ENCODE measurements around the gene HEPHL1. TPM values are rescaled to one million over a fixed set of nuclear protein-coding genes. Genes with fewer than 3 reads are reported as not detected.
"Not testable (repeated sequence)": the region's sequence is repeated elsewhere in the genome, so short reads cannot be mapped to it uniquely, and the experiment has no call there.

HEPHL1 gene
- total RNA-seq = not detected

- no peak for DNase-seq
- peaks cover 2% of the 10 kb centered on the region for H3K27me3 Mint-ChIP-seq
- H3K36me3 Mint-ChIP-seq = no peaks in the 10 kb centered on the region
- CTCF ChIA-PET = no interaction called here
- POLR2A ChIA-PET = no interaction called here
- intact Hi-C loops (cut with micrococcal nuclease) = no loop called here
- H3K9me3 Mint-ChIP-seq = no peaks in the 10 kb centered on the region
- no peaks in the 10 kb centered on the region for H3K4me1 Mint-ChIP-seq (ENCODE audit: low read depth)
- H3K27ac Mint-ChIP-seq = no peak within 1 kb of the TSS
- H3K4me3 Mint-ChIP-seq = no peak within 1 kb of the TSS
These were observed at the start of gene HEPHL1 for GRCh38 chr11:94020777-94021481. Gene HEPHL1, plus strand, starts transcription at chr11:94021354. Its CDS starts 15 bp downstream, at chr11:94021369.

- peaks cover 4% of the 10 kb centered on the region for H3K9me3 Mint-ChIP-seq
- H3K27me3 Mint-ChIP-seq = no peaks in the 10 kb centered on the region
- no peak overlapping the region for H3K4me3 Mint-ChIP-seq
- no peaks in the 10 kb centered on the region for H3K4me1 Mint-ChIP-seq (ENCODE audit: low read depth)
- ChIA-PET CTCF (no interaction called here), POLR2A (no interaction called here)
- intact Hi-C loops (cut with micrococcal nuclease) = no loop called here
- H3K36me3 Mint-ChIP-seq = no peaks in the 10 kb centered on the region
- no peak for DNase-seq
- H3K27ac Mint-ChIP-seq = no peak overlapping the region
These were observed 48.4 kb upstream of the HEPHL1 start for GRCh38 chr11:93972790-93973189.

GRCh38 chr11:93973322-93974051, 47.7 kb upstream of the HEPHL1 start:
- POLR2A ChIA-PET; H3K27ac Mint-ChIP-seq; CTCF ChIA-PET; H3K4me1 Mint-ChIP-seq (ENCODE audit: low read depth); H3K9me3 Mint-ChIP-seq; H3K36me3 Mint-ChIP-seq; DNase-seq; intact Hi-C loops (cut with micrococcal nuclease); H3K4me3 Mint-ChIP-seq; H3K27me3 Mint-ChIP-seq: not testable (repeated sequence)

- ChIA-PET POLR2A (no interaction called here), CTCF (no interaction called here)
These were observed 46.4 kb upstream of the HEPHL1 start for GRCh38 chr11:93974759-93975158.

GRCh38 chr11:93976577-93977254, 44.4 kb upstream of the HEPHL1 start:
- H3K4me1 Mint-ChIP-seq (ENCODE audit: low read depth); H3K36me3 Mint-ChIP-seq; POLR2A ChIA-PET; H3K4me3 Mint-ChIP-seq; CTCF ChIA-PET; H3K27ac Mint-ChIP-seq; H3K9me3 Mint-ChIP-seq; H3K27me3 Mint-ChIP-seq; intact Hi-C loops (cut with micrococcal nuclease); DNase-seq: not testable (repeated sequence)

More at GRCh38 chr11:93974759-93975158, 46.4 kb upstream of the HEPHL1 start:
- Mint-ChIP-seq H3K9me3 (peaks cover 4% of the 10 kb centered on the region), H3K4me3 (no peak overlapping the region), H3K36me3 (no peaks in the 10 kb centered on the region), H3K27ac (no peak overlapping the region), H3K27me3 (peaks cover 2% of the 10 kb centered on the region), H3K4me1 (ENCODE audit: low read depth) (no peaks in the 10 kb centered on the region)
- intact Hi-C loops (cut with micrococcal nuclease) = no loop called here
- no peak for DNase-seq

- Mint-ChIP-seq H3K4me1 (ENCODE audit: low read depth) (no peaks in the 10 kb centered on the region), H3K4me3 (no peak overlapping the region)
- CTCF ChIA-PET = no interaction called here
These were observed 37.5 kb upstream of the HEPHL1 start for GRCh38 chr11:93983542-93984195.

GRCh38 chr11:93984196-93984567, 37.0 kb upstream of the HEPHL1 start:
- intact Hi-C loops (cut with micrococcal nuclease) = no loop called here
- no peak overlapping the region for H3K27ac Mint-ChIP-seq
- H3K36me3 Mint-ChIP-seq = no peaks in the 10 kb centered on the region
- peaks cover 7% of the 10 kb centered on the region for H3K27me3 Mint-ChIP-seq
- no peaks in the 10 kb centered on the region for H3K4me1 Mint-ChIP-seq (ENCODE audit: low read depth)
- no peak overlapping the region for H3K4me3 Mint-ChIP-seq
- ChIA-PET CTCF (no interaction called here), POLR2A (no interaction called here)
- DNase-seq = no peak
- H3K9me3 Mint-ChIP-seq = no peaks in the 10 kb centered on the region

More at GRCh38 chr11:93983542-93984195, 37.5 kb upstream of the HEPHL1 start:
- intact Hi-C loops (cut with micrococcal nuclease) = no loop called here
- no peaks in the 10 kb centered on the region for H3K36me3 Mint-ChIP-seq
- POLR2A ChIA-PET = no interaction called here
- H3K9me3 Mint-ChIP-seq = no peaks in the 10 kb centered on the region
- H3K27ac Mint-ChIP-seq = no peak overlapping the region
- peaks cover 7% of the 10 kb centered on the region for H3K27me3 Mint-ChIP-seq
- DNase-seq = no peak

- Mint-ChIP-seq H3K36me3 (no peaks in the 10 kb centered on the region), H3K27me3 (peaks cover 5% of the 10 kb centered on the region), H3K4me3 (no peak overlapping the region), H3K27ac (no peak overlapping the region), H3K4me1 (ENCODE audit: low read depth) (no peaks in the 10 kb centered on the region), H3K9me3 (no peaks in the 10 kb centered on the region)
- ChIA-PET POLR2A (no interaction called here), CTCF (no interaction called here)
- DNase-seq = no peak
- intact Hi-C loops (cut with micrococcal nuclease) = no loop called here
These were observed 36.2 kb upstream of the HEPHL1 start for GRCh38 chr11:93984936-93985335.

- intact Hi-C loops (cut with micrococcal nuclease) = no loop called here
- no peaks in the 10 kb centered on the region for H3K9me3 Mint-ChIP-seq
- no peak overlapping the region for H3K27ac Mint-ChIP-seq
- CTCF ChIA-PET = no interaction called here
- H3K4me1 Mint-ChIP-seq (ENCODE audit: low read depth) = no peaks in the 10 kb centered on the region
- H3K27me3 Mint-ChIP-seq = peaks cover 5% of the 10 kb centered on the region
- DNase-seq = no peak
- H3K4me3 Mint-ChIP-seq = no peak overlapping the region
- POLR2A ChIA-PET = no interaction called here
- no peaks in the 10 kb centered on the region for H3K36me3 Mint-ChIP-seq
These were observed 34.4 kb upstream of the HEPHL1 start for GRCh38 chr11:93986716-93987115.

- intact Hi-C loops (cut with micrococcal nuclease) = no loop called here
- POLR2A ChIA-PET = no interaction called here
- no peak overlapping the region for H3K4me3 Mint-ChIP-seq
These were observed 32.7 kb upstream of the HEPHL1 start for GRCh38 chr11:93988455-93988854.

GRCh38 chr11:93988912-93989311, 32.2 kb upstream of the HEPHL1 start:
- ChIA-PET POLR2A (no interaction called here), CTCF (no interaction called here)
- Mint-ChIP-seq H3K9me3 (peaks cover 14% of the 10 kb centered on the region), H3K27ac (no peak overlapping the region), H3K4me1 (ENCODE audit: low read depth) (no peaks in the 10 kb centered on the region), H3K27me3 (peaks cover 3% of the 10 kb centered on the region), H3K36me3 (no peaks in the 10 kb centered on the region), H3K4me3 (no peak overlapping the region)
- DNase-seq = no peak
- intact Hi-C loops (cut with micrococcal nuclease) = no loop called here

More at GRCh38 chr11:93988455-93988854, 32.7 kb upstream of the HEPHL1 start:
- CTCF ChIA-PET = no interaction called here
- peaks cover 14% of the 10 kb centered on the region for H3K9me3 Mint-ChIP-seq
- H3K36me3 Mint-ChIP-seq = no peaks in the 10 kb centered on the region
- H3K27me3 Mint-ChIP-seq = peaks cover 5% of the 10 kb centered on the region
- no peaks in the 10 kb centered on the region for H3K4me1 Mint-ChIP-seq (ENCODE audit: low read depth)
- DNase-seq = no peak
- H3K27ac Mint-ChIP-seq = no peak overlapping the region

GRCh38 chr11:93993747-93994146, 27.4 kb upstream of the HEPHL1 start:
- Mint-ChIP-seq H3K36me3 (no peaks in the 10 kb centered on the region), H3K4me1 (ENCODE audit: low read depth) (no peaks in the 10 kb centered on the region), H3K27ac (no peak overlapping the region), H3K9me3 (peaks cover 17% of the 10 kb centered on the region), H3K27me3 (no peaks in the 10 kb centered on the region), H3K4me3 (no peak overlapping the region)
- intact Hi-C loops (cut with micrococcal nuclease) = no loop called here
- ChIA-PET CTCF (no interaction called here), POLR2A (no interaction called here)
- no peak for DNase-seq

Data from activated CD4-positive, alpha-beta memory T cell treated with anti-CD3 and anti-CD28 coated beads for 36 hours (primary cell).